ENCODE results near the gene LDB1.

LDB1 gene

DNA sequence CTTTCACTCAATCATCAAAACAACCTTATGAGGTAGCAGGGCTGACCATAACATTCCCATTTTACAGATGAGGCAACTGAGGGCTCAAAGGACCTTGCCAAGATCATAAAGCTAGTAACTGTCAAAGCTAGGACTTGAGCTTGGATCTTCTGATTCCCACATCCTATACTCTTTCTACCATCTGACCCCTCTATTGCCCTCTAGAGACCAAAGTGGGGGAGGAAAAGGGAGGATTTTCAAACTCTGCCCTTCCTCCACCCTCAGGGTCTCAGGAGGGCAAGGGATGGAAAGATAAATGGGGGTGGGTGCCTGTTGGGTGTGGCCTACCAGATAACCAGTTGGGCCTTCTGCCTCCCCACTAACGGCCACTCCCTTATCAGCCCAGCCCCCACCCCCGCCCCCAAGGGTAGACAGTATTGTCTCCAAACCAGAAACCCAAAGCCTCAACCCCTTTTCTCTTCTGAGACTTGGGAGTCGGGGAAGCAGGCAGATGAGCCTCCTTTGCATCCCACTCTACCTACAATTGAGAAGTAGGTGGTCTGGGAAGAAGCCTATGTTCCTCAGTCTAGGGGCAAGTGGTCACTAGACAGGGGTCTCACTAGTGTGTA, 7.9 kb downstream of the LDB1 start:
- no peak for DNase-seq

DNA sequence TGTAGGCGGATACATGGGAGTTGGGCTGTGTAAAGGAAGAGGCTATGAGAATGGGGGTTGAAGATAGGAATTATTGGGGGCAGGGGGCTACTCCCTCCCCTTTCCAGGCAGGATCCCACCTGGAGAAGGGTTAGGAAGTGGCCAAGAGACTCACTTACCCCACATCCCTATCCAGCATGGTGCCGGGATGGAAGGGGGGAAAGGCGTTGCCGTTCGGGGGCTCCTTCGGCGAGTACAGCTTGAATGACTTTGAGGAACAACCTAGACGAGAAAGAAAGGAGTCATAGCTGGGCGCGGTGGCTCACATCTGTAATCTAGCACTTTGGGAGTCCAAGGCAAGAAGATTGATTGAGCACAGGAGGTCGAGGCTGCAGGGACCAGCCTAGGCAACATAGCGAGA, 8.9 kb downstream of the LDB1 start:
- DNase-seq = no peak

DNA sequence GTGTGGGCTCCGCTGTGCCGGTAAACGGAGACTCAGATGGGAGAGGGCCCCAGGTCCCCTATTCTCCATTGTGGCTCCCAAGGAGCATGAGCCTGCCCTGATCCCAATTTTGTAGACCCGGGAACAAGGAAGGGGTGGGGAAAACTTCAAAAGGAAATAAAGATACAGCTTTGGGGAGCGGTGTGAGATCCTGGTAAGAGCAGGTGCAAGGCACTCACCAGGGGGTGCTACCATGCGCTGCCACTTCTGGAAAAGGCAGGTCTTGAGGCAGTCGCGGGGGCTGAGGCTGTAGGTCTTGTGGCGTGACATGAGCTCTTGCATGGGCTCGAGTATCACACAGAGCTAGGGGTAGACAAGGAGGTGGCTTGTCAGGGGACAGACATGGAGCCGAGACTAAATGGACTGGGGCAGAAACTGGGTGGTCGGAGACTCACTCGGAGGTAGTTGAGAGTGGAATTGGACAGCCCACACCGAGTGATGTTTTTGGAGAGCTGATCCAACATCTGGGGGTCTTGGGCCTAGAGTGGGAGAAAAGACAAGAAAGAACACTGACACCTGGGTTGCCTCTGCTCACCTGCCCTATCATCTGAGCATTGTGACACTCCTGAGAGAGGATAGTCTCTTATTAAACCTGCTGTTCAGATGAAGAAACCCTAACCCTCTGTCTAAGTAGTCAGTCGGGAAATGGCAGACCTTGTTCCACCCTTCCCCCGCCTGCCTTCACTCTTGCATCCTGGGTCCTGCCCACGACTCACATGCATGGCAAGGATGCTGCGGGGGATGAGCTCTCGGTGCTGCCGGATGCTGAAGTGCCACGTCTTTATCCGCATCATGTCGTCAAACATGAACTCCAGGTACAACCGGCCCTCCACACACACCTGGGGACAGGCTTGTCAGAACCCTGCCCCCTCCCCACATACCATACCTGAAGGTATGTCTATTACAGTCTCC, 10.7 kb downstream of the LDB1 start:
- DNase-seq = no peak

DNA sequence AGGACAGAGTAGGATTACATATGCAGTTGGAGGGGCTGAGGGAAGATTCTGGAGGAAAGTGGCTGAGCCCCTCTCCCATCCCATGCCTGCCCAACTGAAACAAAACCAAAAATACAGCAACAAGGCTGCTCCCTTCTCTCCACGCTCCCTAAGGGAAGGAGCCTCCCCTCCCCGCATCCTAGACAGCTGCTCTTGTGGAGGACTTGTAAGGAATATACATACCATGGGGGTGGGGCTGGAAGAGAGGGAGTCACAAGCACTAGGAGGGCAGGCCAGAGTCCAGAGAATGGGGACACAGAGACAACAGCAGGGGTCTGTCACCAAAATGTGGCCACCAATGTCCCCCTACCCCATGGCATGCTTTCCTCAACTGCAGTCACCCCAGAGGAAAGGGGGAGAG, 13.2 kb downstream of the LDB1 start:
- DNase-seq = no peak

DNA sequence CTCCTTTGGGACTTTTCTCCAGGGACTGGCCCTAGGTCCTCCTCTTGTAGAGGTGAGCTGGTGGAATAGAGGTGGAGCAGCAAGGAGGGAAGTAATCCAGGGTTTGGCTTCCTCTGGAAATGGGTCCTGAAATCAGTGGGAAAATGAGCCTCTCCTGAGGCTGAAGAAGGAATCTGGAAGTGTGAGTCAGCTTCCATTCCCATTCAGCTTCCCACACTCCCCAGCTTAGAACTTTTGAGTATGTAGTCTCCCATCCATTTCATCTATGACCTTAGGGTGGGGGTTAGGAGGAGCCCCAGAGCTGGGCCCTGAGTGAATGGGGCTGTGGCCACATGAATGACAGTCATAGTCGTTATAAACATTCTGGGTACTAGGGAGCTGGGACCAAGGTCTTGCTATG, 17.7 kb downstream of the LDB1 start:
- no peak for DNase-seq

DNA sequence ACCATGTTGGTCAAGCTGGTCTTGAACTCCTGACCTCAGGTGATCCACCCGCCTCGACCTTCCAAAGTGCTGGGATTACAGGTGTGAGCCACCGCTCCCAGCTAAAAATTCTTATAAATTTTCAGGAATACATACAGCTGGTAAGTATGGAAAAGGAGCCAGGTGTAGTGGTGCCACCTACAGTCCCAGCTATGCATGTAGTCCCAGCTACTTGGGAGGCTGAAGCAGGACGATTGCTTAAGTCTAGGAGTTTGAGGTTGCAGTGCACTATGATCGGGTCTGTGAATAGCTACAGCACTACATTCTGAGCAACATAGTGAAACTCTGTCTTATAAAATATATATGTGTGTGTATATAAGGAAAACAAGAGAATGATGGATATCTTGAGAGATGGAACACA, 19.0 kb downstream of the LDB1 start:
- no peak for DNase-seq

DNA sequence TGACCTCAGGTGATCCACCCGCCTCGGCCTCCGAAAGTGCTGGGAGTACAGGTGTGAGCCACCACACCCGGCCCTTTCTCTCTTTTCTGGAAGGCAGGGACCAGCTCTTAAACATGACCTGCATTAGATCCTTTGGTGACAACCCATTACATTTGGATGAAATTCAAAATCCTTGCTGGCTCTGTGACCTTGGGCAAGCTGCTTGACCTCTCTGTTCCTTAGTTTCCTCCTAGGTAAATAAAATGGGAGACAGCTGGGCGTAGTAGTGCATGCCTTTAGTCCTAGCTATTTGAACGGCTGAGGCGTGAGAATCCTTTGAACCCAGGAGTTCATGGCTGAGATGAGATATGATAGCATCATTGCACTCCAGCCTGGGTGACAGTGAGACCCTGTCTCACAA, 23.7 kb downstream of the LDB1 start:
- no peak for DNase-seq

DNA sequence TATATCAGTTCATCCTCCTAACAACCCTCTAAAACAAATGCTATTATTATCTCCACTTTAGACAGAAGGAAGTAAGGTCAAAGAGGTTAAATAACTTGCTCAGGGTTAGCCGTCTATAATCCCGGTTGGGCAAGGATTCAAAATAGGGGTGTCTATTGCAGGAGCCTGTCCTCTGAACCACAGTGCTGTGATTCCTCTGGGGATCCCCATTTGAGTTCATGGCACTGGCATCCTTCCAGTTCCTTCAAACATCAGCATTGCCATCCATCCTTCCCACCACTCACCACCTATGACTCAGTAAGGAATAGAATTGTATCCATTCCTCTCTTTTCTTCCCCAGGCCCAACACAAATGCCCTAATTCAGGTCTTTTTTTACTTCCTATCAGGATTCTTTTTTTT, 29.4 kb downstream of the LDB1 start:
- no peak for DNase-seq

DNA sequence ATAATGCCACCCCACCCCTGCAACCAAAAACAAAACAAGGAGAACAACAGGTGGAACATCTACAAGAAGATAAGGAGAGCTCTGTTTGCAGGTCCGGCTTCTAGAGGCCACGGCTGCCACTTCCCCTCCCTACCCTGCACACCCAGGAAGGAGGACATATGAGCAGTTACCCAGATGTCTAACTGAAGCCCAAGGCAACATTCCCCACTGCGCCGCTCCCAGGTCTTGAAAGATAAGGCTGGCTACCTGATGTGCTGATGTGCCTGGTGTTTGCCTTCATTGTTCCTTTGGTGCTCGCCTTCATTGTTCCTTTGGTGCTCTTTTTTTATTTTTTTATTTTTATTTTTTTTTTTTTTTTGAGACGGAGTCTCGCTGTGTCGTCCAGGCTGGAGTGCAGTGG, 34.0 kb downstream of the LDB1 start:
- no peak for DNase-seq

DNA sequence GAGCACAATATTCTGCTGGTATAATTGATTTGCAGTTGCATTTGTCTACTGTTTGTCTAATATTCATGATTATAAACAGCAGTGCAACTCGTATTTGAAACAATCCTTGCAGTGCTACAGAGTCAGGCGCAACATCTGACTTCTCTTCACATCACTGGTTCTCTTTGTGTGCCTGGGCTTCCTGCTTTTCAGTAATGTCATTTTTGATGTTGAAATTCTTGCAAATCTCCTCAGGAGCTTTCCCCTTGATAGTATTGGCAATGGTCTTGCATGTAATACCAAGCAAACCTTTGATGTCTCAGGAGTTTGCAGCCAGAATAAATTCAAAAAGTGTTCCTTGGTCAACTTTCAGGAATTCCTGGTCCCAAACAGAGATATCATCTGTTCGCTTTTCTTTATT, 34.8 kb downstream of the LDB1 start:
- DNase-seq = no peak

DNA sequence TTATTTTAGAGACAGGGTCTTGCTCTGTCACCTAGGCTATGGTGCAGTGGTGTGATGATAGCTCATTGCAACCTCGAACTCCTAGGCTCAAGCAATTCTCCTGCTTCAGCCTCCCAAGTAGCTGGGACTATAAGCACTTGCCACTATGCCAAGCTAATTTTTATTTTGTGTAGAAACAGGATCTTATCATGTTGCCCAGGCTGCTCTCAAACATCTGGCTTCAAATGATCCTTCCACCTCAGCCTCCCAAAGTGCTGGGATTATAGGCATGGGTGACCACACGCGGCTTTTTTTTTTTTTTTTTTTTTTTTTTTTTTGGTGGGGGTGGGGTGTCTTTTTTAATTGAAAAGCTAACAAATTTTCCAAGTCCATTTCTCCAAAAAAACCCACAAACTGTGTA, 36.6 kb downstream of the LDB1 start:
- DNase-seq = no peak

DNA sequence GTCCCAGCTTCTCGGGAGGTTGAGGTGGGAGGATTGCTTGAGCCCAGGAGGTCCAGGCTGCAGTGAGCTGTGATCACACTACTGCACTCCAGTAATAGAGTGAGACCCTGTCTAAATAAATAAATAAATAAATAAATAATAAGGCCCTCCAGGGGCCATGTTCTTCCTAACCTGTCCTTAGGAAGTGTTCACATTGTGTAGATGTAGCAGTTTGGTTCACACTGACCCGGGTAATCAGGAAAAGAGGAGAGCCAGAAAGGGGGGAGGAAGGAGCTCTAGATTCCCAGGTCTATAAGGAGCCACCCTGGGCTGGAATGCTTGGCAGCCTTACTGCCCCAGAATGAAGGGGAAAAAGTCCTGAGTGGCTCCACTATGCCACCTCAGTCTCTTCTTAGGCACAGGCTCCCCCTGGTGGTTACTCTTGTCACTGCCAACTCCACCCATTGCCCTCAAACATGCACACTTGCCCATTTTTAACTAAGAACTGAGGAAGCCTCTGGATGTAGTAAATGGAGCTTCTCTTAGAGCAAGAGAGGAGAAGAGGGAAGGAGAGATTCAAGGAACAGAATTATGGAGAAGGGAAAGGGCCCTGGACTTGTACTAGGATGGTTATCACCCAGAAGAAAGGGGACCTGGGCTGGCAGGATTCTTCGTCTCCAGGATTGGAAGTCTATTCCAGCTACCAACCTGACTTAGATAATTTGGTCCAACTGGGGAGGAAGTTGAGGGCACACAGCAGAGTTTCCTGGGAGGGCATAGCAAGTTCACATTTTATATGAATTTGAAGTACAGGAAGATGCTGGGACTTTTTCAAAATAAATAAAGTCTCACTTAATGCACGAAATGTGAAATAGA, 47.3 kb downstream of the LDB1 start:
- DNase-seq = peak; percentile 38 to 68 (median 56)

DNA sequence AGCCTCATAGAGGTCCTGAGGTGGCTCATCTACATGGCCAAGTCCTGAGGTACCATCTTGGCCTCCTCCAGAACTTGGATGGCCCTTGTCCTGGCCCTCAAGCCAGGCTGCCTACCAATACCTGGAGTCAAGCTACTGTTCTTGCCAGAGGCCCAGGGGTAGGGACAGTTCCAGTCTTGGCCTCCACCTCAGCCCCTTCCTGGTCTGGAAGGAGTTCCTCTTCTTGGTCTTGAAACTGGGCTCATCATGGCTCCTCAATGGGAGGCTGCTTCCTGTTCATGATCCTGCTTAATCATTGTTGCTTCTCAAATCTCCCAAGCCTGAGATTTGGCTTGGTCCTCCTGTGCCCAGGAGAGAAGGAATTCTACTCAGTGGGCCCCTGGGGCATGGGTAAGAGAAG, 51.1 kb downstream of the LDB1 start:
- no peak for DNase-seq

DNA sequence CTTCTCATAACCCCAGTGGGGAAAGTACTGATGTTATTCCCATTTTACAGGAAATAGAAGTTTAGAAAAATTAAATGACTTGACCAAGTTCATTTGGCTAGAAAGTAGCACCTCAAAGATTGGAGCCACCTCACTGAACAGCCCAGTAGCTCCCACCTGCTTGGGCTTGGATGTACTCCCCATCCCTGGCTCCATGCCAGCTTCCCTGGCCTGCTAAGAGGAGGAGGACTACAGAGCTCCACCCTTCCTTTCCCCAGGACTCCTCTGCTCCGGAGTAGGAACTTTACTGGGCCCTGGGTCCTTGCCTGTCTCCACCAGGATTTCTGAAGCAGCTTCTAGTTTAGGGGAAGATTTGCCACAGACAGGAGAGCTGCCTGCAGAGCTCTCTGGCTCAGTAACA, 52.0 kb downstream of the LDB1 start:
- no peak for DNase-seq

DNA sequence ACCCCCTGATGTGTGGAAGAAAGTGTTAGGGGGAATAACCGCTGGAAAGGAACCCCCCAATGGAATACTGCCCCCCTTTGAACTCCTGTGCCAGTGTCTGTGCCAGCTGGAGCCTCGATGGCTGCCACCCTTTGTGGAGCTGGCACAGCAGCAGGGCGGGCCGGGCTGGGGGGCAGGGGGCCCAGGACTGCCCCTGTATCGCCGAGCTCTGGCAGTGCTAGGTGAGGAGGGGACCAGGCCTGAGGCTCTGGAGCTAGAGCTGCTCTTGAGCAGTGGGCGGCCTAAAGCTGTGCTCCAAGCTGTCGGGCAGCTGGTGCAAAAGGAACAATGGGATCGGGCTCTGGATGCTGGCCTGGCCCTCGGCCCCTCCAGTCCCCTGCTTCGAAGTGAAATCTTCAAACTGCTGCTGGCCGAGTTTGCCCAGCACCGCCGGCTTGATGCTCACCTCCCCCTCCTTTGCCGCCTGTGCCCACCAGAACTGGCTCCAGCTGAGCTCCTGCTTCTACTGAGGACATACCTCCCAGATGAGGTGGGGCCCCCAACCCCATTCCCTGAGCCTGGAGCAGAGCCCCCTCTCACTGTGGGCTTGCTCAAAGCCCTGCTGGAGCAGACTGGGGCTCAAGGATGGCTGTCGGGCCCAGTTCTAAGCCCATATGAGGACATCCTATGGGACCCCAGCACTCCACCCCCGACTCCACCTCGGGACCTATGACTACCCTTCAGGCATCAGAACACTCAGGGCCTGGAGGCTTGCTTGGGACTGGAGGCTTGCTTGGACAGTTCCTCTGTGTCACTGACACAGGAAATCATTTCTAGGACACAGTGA, 52.9 kb downstream of the LDB1 start:
- no peak for DNase-seq

DNA sequence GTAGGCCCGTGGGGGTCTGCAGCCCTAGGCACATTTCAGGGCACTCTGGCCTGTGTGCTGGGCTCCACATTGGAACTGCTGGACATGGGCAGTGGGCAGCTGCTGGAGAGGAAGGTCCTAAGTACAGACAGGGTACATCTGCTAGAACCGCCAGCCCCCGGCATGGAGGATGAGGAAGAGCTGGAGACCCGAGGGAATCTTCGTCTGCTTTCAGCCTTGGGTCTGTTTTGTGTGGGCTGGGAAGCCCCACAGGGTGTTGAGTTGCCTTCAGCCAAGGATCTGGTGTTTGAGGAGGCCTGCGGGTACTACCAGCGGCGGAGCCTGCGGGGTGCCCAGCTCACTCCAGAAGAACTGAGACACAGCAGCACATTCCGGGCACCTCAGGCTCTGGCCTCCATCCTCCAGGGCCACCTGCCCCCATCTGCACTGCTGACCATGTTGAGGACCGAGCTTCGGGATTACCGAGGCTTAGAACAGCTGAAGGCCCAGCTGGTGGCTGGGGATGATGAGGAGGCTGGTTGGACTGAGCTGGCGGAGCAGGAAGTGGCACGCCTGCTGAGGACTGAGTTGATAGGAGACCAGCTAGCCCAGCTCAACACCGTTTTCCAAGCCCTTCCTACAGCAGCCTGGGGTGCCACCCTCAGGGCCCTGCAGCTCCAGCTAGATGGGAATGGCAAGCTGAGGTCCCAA, 53.6 kb downstream of the LDB1 start:
- DNase-seq = no peak

DNA sequence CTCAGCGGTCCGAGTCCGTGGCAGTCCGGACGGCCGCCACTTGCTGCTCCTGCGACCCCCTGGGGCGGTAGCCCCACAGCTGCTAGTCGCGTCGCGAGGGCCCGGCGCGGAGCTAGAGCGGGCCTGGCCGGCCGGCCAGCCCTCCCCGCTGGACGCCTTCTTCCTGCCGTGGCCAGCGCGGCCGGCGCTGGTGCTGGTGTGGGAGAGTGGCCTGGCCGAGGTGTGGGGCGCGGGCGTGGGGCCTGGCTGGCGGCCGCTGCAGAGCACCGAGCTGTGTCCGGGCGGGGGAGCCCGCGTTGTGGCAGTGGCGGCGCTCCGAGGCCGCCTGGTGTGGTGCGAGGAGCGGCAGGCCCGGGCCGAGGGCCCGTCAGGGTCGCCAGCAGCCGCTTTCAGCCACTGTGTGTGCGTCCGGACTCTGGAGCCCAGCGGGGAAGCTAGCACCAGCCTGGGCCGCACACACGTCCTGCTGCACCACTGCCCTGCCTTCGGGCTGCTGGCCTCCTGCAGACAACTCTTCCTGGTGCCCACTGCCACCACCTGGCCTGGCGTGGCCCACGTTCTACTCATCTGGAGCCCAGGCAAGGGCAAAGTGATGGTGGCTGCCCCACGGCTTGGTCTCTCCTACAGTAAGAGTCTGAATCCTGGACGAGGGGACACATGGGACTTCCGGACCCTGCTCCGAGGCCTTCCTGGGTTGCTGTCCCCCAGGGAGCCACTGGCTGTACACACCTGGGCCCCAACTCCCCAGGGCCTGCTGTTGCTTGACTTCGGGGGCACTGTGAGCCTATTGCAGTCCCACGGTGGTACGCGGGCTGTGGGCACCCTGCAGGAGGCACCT, 54.4 kb downstream of the LDB1 start:
- peak in 1 of 4 experiments; percentile 37 for DNase-seq

DNA sequence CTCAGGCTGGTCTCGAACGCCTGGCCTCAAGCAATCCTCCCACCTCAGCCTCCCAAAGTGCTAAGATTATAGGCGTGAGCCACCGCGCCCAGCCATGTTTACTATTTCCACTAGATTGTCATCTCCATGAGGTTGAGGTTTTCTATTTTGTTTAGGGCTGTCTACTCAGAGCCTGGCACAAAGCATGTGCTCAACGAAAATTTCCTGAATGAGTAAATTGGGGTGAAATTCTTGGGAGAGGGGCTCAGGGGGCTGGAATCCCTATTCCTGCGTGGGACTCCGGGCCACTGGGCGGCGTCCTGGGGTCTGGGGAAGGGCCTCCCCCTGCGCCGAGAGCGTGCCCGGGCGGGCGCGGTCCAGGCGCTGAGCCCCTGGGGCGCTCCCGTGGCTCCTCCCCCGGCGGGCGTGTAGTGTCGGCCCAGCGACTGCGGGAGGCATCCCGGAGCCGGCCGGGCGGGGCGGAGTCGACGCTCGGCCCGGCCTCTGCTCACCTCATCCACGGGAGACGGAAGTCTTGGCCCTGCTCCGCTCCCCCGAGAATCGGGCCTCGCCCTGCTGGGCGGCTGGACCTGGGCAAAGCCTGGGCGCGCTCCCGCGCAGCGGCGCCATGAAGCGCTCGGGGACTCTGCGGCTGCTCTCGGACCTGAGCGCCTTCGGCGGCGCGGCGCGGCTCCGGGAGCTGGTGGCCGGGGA, 55.2 kb downstream of the LDB1 start, which contains the start of gene HPS6:
TSS of gene HPS6 (plus strand) at position 482 of the 693 bp plus-strand sequence. CDS start at position 608, 126 bp downstream.
- peak; percentile 50 to 80 (median 70) for DNase-seq

DNA sequence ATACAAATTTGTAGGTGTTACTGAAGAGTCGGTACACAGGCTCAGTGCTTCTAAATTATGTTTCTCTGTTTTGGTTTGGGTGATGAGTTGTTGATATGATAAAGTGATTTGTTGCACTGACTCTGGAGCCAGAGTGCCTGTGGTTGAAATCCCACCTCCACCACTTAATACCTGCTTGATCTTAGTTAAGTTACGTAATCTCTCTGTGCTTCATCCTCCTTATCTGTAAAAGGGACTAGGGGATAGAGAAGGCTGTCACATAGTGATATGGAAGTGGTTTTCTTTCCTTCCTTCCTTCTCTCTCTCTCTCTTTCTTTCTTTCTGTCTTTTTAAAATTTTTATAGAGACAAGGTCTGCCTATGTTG, 55.7 kb downstream of the LDB1 start:
- no peak for DNase-seq

DNA sequence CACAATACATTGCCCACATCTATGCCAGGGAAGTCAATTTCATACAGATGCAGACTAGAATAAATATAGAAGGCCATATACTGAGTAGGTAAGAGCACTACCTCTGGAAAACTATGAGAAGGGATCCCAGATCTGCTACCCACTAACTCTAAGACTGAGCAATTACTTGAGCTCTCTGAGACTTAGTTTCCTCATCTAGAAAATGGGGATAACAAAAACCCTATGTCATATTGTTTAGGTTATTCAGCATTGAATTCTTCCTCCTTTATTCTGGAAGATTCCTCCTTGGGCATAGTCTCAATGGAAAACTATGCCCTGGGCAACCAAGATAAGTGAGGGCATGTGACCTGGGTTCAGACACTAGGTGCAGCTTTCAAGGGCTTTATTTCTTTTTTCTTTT, 60.2 kb downstream of the LDB1 start:
- no peak for DNase-seq
